Panc1 (cell line): Measurements from ENCODE around the gene POLD3. TPM values are rescaled to one million over a fixed set of nuclear protein-coding genes. Genes with fewer than 3 reads are reported as not detected.
"Not testable (repeated sequence)": the region's sequence is repeated elsewhere in the genome, so short reads cannot be mapped to it uniquely, and the experiment has no call there.

Experiments
- ATAC-seq: fragments of 200-7000 bp; cut with Tn5 transposase; 2 replicates; pipeline ENCODE4 v1.9.1; 2020; ENCODE audit warnings: mild to moderate bottlenecking, moderate library complexity
- BruUV-seq: library from RNA; stranded (reverse); fragments of 400-500 nt; replicated peaks from 2 replicates; lab custom pipeline; 2021; lab: Mats Ljungman, UMichigan
- CTCF ChIA-PET: fragments of 300-600 bp; sonication (Branson Sonifier 250); formaldehyde crosslinking; loops from one replicate; lab custom pipeline; 2022; ENCODE audit warnings: antibody characterized with exemption; lab: Charles Lee
- POLR2A ChIA-PET: fragments of 300-600 bp; sonication (Branson Sonifier 250); formaldehyde crosslinking; loops from one replicate; lab custom pipeline; 2022; ENCODE audit warnings: antibody characterized with exemption; lab: Charles Lee
- DNase-seq: peaks from one replicate; pipeline ENCODE4 v3.0.0-alpha.2; 2010; ENCODE audit warnings: low read depth, low spot score
- H3K27ac ChIP-seq: 2 replicates; pipeline ENCODE4 v1.5.1; 2011; ENCODE audit warnings: mild to moderate bottlenecking, low read length, inconsistent platforms
- H3K27me3 ChIP-seq: fragments of 200-500 bp; sonication (Bioruptor generic); 2 replicates; pipeline ENCODE4 v1.6.0; 2014; ENCODE audit warnings: low read length, inconsistent platforms; ENCODE audit not compliant: control insufficient read depth, insufficient read depth
- H3K36me3 ChIP-seq: fragments of 200-500 bp; sonication (Bioruptor generic); 2 replicates; pipeline ENCODE4 v1.5.1; 2014; ENCODE audit warnings: inconsistent platforms, mild to moderate bottlenecking, low read length, moderate library complexity; ENCODE audit not compliant: control insufficient read depth, insufficient read depth
- H3K4me1 ChIP-seq: 2 replicates; pipeline ENCODE4 v1.5.1; 2011; ENCODE audit warnings: inconsistent platforms, mild to moderate bottlenecking, low read length, moderate library complexity; ENCODE audit not compliant: control insufficient read depth, insufficient read depth
- H3K4me3 ChIP-seq, 2 experiments: 2 replicates each; pipeline ENCODE4 v1.5.1; 2011 to 2012; ENCODE audit warnings: low read depth in 2 of 2, low read length in 2 of 2, mild to moderate bottlenecking in 2 of 2, inconsistent platforms in 1 of 2, moderate library complexity in 1 of 2
- H3K9me3 ChIP-seq: fragments of 200-500 bp; sonication (Bioruptor generic); 2 replicates; pipeline ENCODE4 v1.5.1; 2014; ENCODE audit warnings: low read depth, mild to moderate bottlenecking, inconsistent platforms, low read length, moderate library complexity; ENCODE audit not compliant: control insufficient read depth, insufficient read depth
- POLR2AphosphoS5 ChIP-seq: IDR thresholded peaks from 2 replicates; pipeline ENCODE4 v1.6.1; 2012; ENCODE audit warnings: mild to moderate bottlenecking, low read depth, low read length, moderate library complexity
- SIN3A ChIP-seq: IDR thresholded peaks from 2 replicates; pipeline ENCODE4 v1.6.1; 2012; ENCODE audit warnings: low read depth, mild to moderate bottlenecking, low read length, moderate library complexity, borderline replicate concordance; ENCODE audit not compliant: insufficient read depth
- TCF7L2 ChIP-seq: IDR thresholded peaks from 2 replicates; pipeline ENCODE4 v1.6.1; 2011; ENCODE audit warnings: mild to moderate bottlenecking, low read depth, low read length, inconsistent platforms
- in situ Hi-C: cut with HindIII; loops from 2 replicates; pipeline ENCODE4 v1.10.0; 2016; ENCODE audit warnings: low sequenced_read_pairs, low pct_unique_long_range_greater_than_20kb
- intact Hi-C: fragments of 100-400 bp; cut with micrococcal nuclease; formaldehyde crosslinking; loops from one replicate; pipeline ENCODE4 v1.10.0; 2022; ENCODE audit not compliant: unreplicated experiment
- total RNA-seq: library from RNA; stranded (reverse); gene quantifications from one replicate; pipeline ENCODE4 v1.2.1, GENCODE V29; 2021; ENCODE audit not compliant: unreplicated experiment
- TF ChIP-seq, protein P1 (sequence below): fragments of 450-650 bp; IDR thresholded peaks from 2 replicates; pipeline ENCODE4 v1.5.1; 2017; ENCODE audit warnings: mild to moderate bottlenecking
- TF ChIP-seq, protein P2 (sequence below), 2 experiments: IDR thresholded peaks; 2 replicates each; pipeline ENCODE4 v1.6.1; 2011 to 2012; ENCODE audit warnings: low read depth in 2 of 2, control low read depth in 1 of 2, low read length in 1 of 2, mild to moderate bottlenecking in 1 of 2, moderate library complexity in 1 of 2; ENCODE audit not compliant: insufficient read depth in 1 of 2

Gene POLD3
- total RNA-seq, 1 experiment from 2014 or later, result 31.7 TPM

GRCh38 chr11:74583024-74583624 is 9.3 kb upstream of the POLD3 start:
- ChIA-PET POLR2A (no interaction called here), CTCF (no interaction called here)
- no peak for ATAC-seq
- in situ Hi-C loops (no loop called here), intact Hi-C loops (no loop called here)
- DNase-seq, result no peak
- H3K4me3 ChIP-seq, result no peak overlapping the region
- no peaks in the 10 kb centered on the region for H3K9me3 ChIP-seq
- H3K4me1 ChIP-seq, result no peaks in the 10 kb centered on the region
- BruUV-seq, result no TSS peak
- TF ChIP-seq, protein P1, sequence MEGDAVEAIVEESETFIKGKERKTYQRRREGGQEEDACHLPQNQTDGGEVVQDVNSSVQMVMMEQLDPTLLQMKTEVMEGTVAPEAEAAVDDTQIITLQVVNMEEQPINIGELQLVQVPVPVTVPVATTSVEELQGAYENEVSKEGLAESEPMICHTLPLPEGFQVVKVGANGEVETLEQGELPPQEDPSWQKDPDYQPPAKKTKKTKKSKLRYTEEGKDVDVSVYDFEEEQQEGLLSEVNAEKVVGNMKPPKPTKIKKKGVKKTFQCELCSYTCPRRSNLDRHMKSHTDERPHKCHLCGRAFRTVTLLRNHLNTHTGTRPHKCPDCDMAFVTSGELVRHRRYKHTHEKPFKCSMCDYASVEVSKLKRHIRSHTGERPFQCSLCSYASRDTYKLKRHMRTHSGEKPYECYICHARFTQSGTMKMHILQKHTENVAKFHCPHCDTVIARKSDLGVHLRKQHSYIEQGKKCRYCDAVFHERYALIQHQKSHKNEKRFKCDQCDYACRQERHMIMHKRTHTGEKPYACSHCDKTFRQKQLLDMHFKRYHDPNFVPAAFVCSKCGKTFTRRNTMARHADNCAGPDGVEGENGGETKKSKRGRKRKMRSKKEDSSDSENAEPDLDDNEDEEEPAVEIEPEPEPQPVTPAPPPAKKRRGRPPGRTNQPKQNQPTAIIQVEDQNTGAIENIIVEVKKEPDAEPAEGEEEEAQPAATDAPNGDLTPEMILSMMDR, result no peak
- TF ChIP-seq POLR2AphosphoS5 (no peak), TCF7L2 (no peak), SIN3A (no peak)
- TF ChIP-seq, protein P2, sequence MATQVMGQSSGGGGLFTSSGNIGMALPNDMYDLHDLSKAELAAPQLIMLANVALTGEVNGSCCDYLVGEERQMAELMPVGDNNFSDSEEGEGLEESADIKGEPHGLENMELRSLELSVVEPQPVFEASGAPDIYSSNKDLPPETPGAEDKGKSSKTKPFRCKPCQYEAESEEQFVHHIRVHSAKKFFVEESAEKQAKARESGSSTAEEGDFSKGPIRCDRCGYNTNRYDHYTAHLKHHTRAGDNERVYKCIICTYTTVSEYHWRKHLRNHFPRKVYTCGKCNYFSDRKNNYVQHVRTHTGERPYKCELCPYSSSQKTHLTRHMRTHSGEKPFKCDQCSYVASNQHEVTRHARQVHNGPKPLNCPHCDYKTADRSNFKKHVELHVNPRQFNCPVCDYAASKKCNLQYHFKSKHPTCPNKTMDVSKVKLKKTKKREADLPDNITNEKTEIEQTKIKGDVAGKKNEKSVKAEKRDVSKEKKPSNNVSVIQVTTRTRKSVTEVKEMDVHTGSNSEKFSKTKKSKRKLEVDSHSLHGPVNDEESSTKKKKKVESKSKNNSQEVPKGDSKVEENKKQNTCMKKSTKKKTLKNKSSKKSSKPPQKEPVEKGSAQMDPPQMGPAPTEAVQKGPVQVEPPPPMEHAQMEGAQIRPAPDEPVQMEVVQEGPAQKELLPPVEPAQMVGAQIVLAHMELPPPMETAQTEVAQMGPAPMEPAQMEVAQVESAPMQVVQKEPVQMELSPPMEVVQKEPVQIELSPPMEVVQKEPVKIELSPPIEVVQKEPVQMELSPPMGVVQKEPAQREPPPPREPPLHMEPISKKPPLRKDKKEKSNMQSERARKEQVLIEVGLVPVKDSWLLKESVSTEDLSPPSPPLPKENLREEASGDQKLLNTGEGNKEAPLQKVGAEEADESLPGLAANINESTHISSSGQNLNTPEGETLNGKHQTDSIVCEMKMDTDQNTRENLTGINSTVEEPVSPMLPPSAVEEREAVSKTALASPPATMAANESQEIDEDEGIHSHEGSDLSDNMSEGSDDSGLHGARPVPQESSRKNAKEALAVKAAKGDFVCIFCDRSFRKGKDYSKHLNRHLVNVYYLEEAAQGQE (IDR thresholded peaks at IDR 0.05; ENCODE audit: insufficient read depth in 1 of 2, low read depth in 2 of 2, low read length in 1 of 2), result no peak
- no peaks in the 10 kb centered on the region; the same call in 1 of the 2 replicates for H3K27me3 ChIP-seq
- no peaks in the 10 kb centered on the region for H3K36me3 ChIP-seq
- H3K27ac ChIP-seq, result no peak overlapping the region

- CTCF ChIA-PET, POLR2A ChIA-PET, H3K27ac ChIP-seq, intact Hi-C loops, H3K9me3 ChIP-seq, DNase-seq, ATAC-seq, H3K4me3 ChIP-seq, in situ Hi-C loops, H3K36me3 ChIP-seq, BruUV-seq, H3K27me3 ChIP-seq: not testable (repeated sequence)
- H3K4me1 ChIP-seq, result peaks cover 16% of the 10 kb centered on the region
These were observed 1.9 kb upstream of the POLD3 start for GRCh38 chr11:74590492-74590891.

DNA sequence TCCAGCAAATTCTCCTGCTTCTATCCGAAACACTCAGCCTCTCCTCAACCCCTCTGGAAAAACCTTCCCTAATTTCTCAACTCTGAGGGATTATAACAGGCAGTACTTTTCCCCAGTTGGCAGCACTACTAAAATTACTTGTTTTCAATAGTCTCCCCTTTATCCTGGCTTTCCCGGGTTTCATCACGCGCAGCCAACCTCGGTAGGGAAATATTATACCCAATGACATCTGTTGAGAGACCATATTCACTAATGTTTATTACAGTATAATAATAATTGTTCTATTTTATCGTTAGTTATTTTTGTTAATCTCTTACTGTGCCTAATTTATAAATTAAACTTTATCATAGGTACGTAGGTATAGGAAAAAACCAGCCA is 330 bp upstream of the POLD3 start:
- DNase-seq (no peak), ATAC-seq (peak; percentile 46)
- BruUV-seq, result no TSS peak
- POLR2A ChIA-PET, result interaction anchor here (0.7 kb wide), 2 partner anchors 134 to 345 kb away, joined by 5 to 12 read pairs; no protein-coding TSS in a partner anchor
- Histone ChIP-seq H3K27ac (peak overlapping the region; percentile 86), H3K4me3 (peak overlapping the region; percentile 86 to 91), H3K36me3 (no peaks in the 10 kb centered on the region; the same call in 1 of the 2 replicates), H3K4me1 (peaks cover 16% of the 10 kb centered on the region), H3K9me3 (no peaks in the 10 kb centered on the region), H3K27me3 (no peaks in the 10 kb centered on the region)
- intact Hi-C loops, result no loop called here
- TF ChIP-seq TCF7L2, result no peak
- TF ChIP-seq, protein P2 (IDR thresholded peaks at IDR 0.05; ENCODE audit: insufficient read depth in 1 of 2, low read depth in 2 of 2, low read length in 1 of 2), result no peak
- TF ChIP-seq POLR2AphosphoS5, result no peak
- TF ChIP-seq SIN3A, result no peak
- TF ChIP-seq, protein P1, result no peak
- in situ Hi-C loops, result no loop called here
- CTCF ChIA-PET, result interaction anchor here (0.7 kb wide), 1 partner anchor 69 kb away, joined by 3 read pairs; no protein-coding TSS in a partner anchor
